HK-2 (cell line): ENCODE measurements around the gene ACAN.

Experiments
- DNase-seq: peaks from one replicate; pipeline ENCODE4 v3.0.0-alpha.2; 2018; ENCODE audit not compliant: unreplicated experiment

ACAN gene

DNA sequence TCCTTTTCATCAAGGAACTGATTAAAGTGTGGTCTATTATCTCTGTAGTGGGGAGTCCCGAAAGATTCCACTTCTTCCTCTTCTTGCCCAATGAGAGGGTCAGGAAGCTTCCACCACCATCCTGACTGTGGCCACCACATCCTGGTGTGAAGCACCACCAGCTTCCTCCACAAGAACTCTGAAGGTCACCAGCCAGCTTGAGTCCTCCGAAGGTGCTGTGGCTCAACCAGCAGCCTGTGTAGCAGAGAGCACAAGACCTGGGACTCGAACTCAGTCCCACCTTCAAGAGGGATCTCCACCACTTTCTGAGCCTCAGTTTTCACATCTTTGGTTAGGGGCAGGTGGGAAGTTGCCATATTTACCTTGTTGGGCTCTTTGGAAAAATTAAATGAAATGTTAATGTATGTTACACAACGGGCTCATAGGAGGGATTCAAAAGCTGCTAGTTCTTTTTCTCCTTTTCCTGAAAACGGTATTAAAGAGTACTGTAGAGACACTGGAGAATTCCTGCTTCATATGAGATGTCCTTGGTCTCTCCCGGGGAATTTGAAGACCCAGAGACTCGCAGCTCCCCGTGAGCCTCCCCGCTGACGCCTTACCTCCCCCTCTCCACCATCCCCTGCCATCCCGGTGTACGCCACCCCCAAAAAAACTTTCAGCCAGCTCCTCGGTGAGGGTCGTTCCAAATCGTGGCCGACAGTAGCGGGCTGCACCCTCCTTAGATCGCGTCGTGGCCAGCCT is 816 bp upstream of the ACAN start:
- DNase-seq, result no peak

DNA sequence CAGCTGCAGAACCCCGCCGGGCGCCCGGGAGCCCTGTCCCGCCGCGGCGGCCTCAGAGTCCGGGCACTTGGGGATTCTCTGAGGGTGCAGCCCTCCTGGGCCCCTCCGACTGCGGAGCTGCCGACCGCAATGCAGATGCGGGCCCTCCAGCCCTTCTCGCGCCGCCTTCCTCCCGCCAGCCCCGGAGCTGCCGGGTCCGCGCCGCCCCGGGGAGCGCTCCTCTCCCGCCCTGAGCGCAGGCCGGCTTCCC is 320 bp upstream of the ACAN start:
- DNase-seq, result no peak

DNA sequence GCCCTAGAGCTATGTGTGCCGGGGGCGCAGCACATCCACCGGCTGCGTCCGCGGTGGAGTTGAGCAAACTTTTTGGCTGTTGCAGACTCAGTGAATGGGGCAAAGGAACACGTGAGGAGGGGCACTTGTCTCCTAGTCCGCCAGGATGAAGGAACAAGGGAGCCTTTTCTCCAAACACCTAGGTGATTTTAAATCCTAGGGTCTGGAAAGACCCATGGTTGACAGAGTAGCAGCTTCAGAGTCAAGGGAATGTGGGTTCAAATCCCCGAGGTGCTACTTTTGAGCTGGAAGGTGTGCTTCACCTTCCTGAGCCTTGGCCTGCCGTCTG is 648 bp downstream of the ACAN start:
- DNase-seq, result no peak

DNA sequence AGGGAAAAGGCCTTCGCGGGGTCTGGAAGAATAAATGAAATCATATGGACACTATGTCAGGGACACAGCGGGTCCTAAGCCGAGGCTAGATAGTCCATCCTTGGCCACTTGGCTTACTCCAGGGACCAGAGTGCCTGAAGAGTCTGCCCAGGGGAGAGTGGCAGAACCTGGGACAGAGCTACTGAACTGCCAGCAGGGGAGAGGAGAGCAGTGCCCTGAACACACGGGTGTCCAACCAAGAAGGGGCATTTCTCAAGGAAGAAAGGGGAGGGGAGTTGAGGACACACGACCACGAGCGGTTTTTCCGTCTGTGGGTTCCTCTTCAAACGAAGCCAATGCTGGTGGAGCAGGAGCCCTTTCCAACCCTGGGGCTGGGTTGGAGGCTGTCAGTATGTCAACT is 1.0 kb downstream of the ACAN start:
- no peak for DNase-seq

DNA sequence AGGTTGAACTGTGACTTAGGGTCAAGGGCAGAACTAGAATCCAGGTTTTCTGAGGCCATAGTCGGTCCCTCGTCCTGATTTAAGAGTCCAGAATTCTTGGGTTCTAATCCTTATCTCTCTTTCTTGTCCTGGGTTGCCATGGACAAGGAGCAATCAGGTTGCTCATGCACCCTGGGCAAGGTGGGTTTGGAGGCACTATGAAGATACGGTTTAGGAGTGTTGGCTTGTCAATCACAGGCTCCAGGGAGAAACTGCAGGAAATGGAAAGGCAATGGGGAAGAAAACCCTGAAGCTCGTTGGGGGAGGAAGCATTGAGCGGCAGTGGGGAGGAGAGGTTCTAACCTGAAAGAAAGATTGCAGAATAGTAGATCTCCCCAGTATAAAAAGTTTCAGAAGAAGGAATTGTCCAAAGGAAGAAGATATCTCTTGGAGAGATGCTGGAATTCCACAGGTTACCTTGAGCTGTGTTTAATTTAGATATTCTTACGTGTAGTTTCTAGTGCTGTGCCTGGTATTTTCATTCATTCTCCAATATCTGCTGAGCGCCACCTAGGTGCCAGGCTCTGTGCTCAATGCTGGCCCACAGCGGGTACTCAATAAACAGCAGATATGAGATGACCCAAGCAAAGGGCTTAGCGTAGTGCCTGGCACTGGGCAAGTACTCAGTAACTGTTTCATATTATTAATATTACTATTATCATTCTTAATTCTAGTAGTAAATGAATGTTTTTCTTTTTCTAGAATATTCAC is 2.0 kb downstream of the ACAN start:
- no peak for DNase-seq

DNA sequence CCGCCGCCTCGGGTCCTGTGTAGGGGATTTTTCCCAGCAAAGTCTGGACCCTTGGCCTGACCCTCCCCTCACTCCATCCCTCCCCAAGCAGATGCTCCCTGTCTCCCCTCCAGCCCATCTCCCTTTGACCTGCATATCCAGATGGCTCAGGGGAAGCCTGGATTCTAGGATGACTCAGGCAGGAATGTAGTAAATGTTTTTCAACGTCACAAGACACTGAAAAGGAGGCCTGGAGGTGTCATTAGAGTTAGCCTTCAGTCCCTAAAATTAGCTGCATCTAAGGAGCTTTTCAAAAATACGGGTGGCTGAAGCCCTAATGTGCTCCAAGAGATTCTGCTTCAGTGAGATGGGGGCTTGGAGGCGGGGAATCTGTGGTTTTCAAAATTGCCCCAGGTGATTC is 7.2 kb downstream of the ACAN start:
- DNase-seq, result no peak

DNA sequence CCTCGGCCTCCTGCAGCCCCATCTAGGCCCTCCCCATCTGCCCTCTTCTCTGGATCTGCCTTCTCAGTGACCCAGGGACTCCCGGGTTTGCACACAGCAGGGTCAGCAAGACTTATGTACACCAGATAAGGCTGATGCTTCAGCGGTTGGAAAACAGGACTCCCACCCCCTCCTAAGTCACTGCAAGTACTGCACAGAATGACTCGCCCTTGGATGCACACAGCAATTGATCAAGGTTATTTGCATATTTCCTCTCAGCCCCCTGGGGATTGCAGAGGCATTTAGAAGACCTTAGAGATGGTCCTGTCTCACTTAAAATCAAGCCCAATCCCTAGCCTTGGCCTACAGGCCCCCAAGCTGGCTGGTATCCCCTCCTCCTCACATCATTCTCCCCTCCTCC is 8.9 kb downstream of the ACAN start:
- no peak for DNase-seq

DNA sequence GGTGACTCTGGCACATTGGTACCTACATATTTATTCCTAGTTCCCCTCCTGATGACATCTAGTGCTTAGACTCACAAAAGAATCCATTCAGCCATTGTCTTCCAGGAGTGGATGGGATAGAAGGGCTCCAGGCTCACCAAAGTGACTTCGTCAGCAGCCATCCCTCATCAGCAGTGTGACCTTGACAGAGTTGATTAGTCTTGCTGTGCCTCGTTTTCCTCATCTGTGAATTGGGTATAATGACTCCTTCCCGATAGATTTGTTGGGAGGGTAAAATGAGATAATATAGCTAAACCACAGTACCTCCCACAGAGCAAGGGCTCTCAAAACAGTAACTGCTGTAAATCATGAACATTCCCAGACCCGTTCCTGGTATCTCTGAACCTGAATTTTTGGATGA is 10.7 kb downstream of the ACAN start:
- no peak for DNase-seq

DNA sequence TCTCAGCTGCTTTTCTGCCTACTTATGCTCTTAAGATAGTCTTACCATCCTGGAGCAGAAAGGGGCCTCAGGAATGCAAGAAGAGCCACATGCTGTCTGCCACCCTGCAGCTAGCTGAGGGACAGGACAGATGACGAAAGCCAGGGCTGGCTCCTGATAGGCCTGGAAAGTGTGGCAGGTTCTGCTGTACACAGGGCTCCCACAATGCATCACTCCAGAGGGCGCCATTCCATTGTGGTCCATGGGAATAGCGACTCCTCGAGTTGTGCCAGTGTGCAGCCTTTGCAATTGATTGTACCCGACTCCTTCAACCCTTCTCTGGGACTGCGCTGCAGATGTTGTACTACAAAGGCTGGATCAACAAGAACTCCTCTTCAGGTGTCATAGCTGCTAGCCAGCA is 11.2 kb downstream of the ACAN start:
- no peak for DNase-seq

DNA sequence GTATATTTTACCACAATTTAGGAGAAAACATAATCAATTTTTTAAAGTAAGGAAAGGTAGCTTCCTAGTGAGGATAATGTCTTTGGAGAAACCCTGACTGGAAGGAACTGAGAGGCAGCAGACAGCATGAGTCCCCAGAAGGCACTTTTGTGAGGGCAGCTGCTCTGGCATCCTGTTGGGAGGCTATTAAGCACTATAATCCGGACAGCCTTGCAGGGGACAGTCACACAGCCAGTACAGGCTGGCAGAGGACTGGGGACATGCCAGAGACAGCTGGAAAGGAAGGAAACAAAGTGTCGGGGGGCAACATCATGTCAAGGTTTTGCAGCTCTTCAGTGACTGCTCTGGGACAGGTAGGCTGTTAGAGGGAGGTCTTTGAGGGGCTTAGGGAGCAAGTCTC is 15.7 kb downstream of the ACAN start:
- DNase-seq, result no peak

DNA sequence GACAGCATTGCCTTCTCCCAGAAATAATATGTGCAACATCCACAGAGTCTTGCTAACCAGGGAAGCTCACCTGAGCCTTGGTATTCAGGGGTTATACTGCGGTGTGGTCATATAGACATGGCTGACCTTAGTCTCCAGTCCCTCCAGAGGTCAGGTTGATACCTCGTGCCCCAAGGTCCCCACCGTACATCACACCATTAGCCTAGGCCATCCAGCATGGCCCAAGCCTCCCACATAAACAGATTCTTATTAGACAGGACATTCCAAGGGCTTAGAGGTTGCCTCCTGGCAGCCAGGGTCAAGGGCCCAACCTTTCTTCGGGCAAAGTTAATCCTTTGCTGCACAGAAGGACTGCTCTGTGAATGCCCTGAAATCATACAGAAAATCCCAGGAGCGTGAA is 18.8 kb downstream of the ACAN start:
- DNase-seq, result no peak

DNA sequence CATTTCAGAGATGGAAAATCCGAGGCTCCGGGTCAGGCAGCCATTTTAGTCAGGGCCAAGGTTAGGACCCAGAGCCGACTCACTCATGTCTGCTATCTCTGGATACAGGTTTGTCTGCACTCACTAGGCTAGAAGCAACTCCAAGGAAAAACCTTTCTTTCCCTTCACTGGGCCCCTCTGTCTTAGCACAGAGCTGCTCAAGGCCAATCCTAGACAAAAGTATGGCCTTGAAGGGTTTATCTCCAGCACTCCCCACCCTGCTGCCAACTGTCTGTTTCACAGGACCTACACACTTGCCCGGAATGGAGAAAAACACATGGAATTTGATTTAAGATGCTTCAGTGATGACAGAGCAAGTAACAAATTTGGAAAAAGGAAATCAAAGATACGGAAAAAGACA is 25.6 kb downstream of the ACAN start:
- DNase-seq, result no peak

DNA sequence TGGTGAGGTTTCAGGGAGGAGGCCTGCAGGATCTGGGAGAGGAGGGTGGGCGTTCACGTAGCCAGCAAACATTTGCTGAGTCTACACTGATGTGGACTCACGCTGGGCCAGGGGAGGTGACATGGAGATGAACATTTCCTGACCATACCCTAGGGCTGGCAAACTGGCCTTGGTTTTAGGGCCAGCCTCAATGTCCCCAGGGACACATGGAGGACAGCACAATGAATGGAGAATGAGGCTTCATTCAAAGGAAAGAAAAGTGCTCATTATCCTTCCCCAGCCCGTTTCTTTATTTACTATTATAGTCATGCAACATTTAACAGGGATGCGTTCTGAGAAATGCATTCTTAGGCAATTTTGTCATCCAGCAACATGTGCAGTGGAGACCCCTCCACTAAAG is 26.8 kb downstream of the ACAN start:
- DNase-seq, result no peak

DNA sequence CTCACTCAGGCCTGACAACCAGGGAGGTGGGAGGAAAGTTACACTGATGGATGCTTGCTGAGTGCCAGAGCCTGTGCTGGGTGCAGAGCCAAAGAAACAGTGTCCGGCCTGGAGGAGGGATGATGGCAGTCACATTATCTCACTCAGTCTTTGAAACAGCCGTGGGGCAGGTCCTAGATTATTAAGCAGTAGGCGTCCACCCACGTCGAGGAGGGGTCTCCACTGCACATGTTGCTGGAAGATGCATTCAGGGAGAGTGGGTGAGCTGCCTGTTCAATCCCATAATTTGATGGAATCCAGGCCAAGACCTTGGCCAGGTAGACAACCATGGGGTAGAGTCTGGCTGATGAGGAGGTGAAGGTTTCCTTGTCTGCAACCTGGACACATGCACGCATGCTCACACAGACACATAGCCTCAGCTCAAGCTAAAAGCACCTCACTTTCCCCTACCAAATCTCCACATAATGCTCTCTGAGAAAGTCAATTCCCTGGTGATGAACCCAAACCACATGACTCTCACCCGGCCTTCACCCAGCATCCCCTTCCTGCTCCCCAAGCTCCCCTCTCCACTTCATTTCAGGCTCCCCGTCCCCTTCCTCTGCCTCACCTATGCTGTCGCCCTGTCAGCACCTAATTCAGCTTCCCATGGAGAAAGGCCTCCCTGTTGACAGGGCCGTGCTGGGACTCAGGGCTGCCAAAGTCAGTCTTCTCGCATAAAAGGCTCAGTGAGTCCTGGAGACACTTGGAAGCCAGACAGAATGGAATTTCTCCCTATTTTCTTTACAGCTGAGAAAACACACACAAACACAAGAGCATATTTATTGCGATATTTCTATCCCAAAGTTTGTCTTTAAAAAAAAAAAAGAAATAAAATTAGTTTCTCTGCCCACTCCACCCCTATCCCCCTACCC is 29.8 kb downstream of the ACAN start:
- DNase-seq, result no peak

DNA sequence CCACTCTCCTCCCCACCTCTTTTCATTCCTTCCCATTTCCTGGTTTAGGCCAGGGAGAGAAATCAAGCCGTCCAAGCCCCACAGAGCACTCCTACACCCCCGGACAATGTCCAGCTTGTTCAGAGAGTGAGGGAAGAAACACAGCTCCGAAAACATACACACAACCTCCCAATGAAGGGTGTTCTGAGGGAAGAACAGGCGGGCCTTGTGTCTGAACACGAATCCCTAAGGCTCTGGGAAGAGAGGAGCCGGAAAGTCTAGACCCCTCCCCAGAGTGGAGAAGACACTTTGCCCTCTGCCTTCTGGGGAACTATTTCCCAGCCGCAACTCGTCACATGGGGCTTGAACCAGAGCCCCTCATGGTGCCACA is 30.5 kb downstream of the ACAN start:
- DNase-seq, result no peak

DNA sequence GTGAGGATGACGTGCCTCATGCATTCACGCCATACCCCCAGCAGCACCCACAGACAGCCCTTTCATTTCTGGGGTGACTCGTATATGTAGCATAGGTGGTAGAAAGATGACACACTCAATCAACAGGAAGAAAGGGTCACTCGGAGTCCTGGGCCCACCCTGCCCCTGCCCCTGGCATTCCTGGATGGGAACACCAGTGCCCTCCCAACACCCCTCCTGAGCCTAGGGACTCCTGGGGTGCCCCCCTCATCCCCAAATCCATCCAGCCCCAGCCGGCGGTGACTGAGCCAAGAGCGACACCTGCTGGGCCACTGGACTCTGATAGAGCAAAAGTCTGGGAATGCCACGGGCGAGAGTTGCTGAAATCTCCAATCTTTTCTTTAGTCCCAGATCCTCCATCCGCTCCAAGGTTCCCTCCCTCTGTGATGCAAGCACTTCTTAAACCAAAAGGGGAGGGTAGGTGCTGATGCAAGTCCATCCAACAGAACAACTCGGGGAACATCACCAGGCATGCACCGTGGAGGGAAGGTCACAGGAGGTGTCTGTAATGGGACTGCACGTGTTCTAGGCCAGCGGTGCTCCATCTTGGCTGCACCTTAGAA is 31.1 kb downstream of the ACAN start:
- DNase-seq, result peak; percentile 13

DNA sequence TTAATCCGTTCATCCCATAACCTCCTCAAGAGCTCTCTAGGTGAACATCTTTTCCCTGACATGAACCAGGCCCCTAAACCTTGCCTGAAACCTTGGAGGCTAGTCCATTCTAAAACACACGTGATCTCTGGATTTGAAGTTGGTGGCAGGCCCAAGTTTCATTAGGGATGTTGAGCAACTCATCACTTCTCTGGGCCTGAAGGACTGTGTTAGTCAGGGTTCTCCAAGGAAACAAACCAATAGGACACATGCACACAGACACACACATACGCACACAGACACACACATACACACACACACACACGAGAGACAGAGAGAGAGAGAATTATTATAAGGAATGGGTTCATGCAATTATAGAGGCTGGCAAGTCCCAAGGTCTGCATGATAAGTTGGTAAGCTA is 31.9 kb downstream of the ACAN start:
- DNase-seq, result no peak

DNA sequence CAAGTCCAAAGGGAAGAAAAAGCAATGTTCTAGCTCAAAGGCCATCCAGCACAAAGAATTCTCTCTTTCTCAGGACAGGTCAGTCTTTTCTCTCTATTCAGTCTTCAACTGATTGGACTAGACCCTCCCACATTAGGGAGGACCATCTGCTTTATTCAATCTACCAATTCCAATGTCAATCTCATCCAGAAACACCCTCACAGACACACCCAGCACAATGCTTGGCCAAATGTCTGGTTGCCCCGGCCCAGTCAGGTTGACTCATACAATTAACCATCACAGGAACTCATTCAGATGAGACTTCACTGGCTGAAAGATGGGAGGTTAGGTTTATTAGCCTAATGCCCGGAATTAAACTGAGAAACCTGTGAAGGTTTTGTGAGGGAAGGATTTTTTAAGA is 32.4 kb downstream of the ACAN start:
- no peak for DNase-seq

DNA sequence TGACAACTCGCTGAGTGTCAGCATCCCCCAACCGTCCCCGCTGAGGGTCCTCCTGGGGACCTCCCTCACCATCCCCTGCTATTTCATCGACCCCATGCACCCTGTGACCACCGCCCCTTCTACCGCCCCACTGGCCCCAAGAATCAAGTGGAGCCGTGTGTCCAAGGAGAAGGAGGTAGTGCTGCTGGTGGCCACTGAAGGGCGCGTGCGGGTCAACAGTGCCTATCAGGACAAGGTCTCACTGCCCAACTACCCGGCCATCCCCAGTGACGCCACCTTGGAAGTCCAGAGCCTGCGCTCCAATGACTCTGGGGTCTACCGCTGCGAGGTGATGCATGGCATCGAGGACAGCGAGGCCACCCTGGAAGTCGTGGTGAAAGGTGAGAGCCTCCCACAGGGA is 35.4 kb downstream of the ACAN start:
- no peak for DNase-seq

DNA sequence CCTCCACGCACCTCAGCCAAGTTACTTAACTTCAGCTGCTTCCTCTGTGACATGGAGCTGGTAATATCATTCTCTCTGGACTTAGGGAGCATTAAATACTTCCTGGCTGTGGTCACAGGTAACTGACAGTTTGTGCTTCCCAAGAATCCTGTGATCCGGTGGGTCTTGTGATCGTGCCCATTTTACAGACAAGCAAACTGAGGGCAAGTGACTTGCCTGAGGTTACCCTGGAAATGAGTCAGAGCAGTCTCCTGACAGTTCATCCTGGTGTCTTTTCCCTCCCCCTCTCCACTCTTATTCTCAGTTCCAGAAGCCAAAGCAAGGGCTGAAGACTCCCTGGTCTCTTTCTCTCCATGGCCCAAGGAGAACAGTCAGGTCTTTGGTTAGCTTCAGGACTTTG is 35.9 kb downstream of the ACAN start:
- no peak for DNase-seq

DNA sequence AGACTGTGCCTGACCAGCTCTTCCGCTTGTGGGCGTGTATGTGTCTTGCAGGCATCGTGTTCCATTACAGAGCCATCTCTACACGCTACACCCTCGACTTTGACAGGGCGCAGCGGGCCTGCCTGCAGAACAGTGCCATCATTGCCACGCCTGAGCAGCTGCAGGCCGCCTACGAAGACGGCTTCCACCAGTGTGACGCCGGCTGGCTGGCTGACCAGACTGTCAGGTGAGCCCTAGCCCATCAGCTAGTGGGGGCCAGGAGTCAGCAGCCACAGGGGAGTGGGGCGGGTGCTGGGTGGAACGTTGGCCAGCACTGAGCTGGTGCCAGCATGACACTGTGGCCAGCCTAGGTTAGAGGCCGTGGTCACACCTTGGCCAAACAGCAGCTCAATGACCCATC is 36.7 kb downstream of the ACAN start:
- no peak for DNase-seq

DNA sequence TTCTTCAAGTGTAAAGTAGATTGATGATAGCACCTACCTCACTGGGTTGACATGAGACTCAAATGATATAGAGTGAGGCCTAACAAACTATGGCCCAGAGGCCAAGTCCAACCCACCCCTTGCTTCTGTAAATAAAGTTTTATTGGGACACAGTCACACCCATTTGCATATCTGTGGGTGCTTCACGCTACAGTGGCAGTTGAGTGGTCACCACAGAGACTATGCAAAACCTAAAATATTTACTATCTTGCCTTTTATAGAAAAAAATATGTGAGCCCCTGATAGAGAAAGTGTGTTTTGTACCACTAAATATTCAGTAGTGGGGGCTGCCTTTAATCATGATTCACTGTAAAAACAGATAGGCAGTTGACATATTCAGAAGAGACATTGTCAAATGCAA is 38.0 kb downstream of the ACAN start:
- DNase-seq, result no peak

DNA sequence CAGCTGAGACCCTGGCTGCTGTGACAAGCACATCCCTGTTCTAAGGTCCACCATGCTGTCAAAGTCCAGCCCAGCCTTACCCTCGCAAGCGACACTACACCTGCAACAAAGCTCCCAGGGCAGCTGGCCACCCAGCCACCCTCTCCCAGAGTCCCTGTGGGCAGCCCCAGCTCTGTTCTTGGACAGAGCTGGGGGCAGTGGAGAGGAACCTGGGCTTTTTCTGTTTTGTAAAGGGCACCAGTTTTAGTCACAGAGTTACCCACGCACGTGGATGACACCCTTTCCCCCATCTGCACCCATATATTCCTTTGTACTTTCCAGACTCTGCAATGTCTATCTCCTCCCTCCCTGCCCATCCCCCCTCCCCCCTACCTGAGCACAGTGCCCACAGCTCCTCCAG is 38.9 kb downstream of the ACAN start:
- no peak for DNase-seq
